Loucy (cell line): ENCODE results near the gene TMEM86B.

Experiments
- H2AFZ ChIP-seq: fragments of 200-600 bp; sonication (generic); 2 replicates; pipeline ENCODE4 v1.6.0; 2016; ENCODE audit warnings: antibody characterized with exemption, mild to moderate bottlenecking, low read length, moderate library complexity
- H3F3A ChIP-seq: fragments of 200-600 bp; 2 replicates; pipeline ENCODE4 v1.6.0; 2016; ENCODE audit warnings: antibody characterized with exemption, low read depth, mild to moderate bottlenecking
- H3K27me3 ChIP-seq: fragments of 200-600 bp; sonication (generic); 2 replicates; pipeline ENCODE4 v1.6.1; 2014; ENCODE audit warnings: low read length, mild to moderate bottlenecking; ENCODE audit not compliant: insufficient read depth, poor library complexity, severe bottlenecking
- H3K36me3 ChIP-seq: fragments of 200-600 bp; sonication (generic); 2 replicates; pipeline ENCODE4 v1.6.1; 2016; ENCODE audit warnings: low read length; ENCODE audit not compliant: insufficient read depth
- H3K4me1 ChIP-seq: fragments of 200-600 bp; sonication (generic); 2 replicates; pipeline ENCODE4 v1.5.1; 2014; ENCODE audit warnings: low read length, mild to moderate bottlenecking; ENCODE audit not compliant: insufficient read depth, poor library complexity, severe bottlenecking
- H3K4me2 ChIP-seq: fragments of 200-600 bp; sonication (generic); 2 replicates; pipeline ENCODE4 v1.6.0; 2014; ENCODE audit warnings: antibody characterized with exemption, low read length, low read depth, mild to moderate bottlenecking; ENCODE audit not compliant: poor library complexity, severe bottlenecking
- H3K4me3 ChIP-seq: fragments of 200-600 bp; sonication (generic); 2 replicates; pipeline ENCODE4 v1.5.1; 2014; ENCODE audit warnings: low read length, mild to moderate bottlenecking, mixed read lengths; ENCODE audit not compliant: poor library complexity, severe bottlenecking
- H3K79me2 ChIP-seq: fragments of 200-600 bp; sonication (generic); 2 replicates; pipeline ENCODE4 v1.6.1; 2014; ENCODE audit warnings: low read length; ENCODE audit not compliant: insufficient read depth
- H3K9ac ChIP-seq: fragments of 200-600 bp; sonication (generic); 2 replicates; pipeline ENCODE4 v1.6.0; 2014; ENCODE audit warnings: mild to moderate bottlenecking, low read depth, low read length, moderate library complexity; ENCODE audit not compliant: poor library complexity, severe bottlenecking
- H3K9me2 ChIP-seq: fragments of 200-600 bp; sonication (generic); replicated peaks from 2 replicates; pipeline ENCODE4 v1.6.1; 2016; ENCODE audit warnings: low read depth, low read length, mixed read lengths
- H3K9me3 ChIP-seq: fragments of 200-600 bp; sonication (generic); 2 replicates; pipeline ENCODE4 v1.6.1; 2014; ENCODE audit warnings: mild to moderate bottlenecking, antibody characterized with exemption, low read length, low read depth; ENCODE audit not compliant: insufficient read depth
- H4K20me1 ChIP-seq: fragments of 200-600 bp; sonication (generic); 2 replicates; pipeline ENCODE4 v1.6.0; 2014; ENCODE audit warnings: antibody characterized with exemption, low read length, mild to moderate bottlenecking; ENCODE audit not compliant: insufficient read depth, poor library complexity, severe bottlenecking
- CTCF ChIP-seq: fragments of 200-600 bp; sonication (generic); conservative IDR thresholded peaks from 2 replicates; pipeline ENCODE4 v1.5.1; 2014; ENCODE audit warnings: mild to moderate bottlenecking, antibody characterized with exemption, low read length
- EZH2phosphoT487 ChIP-seq: fragments of 200-600 bp; IDR thresholded peaks from 2 replicates; pipeline ENCODE4 v1.6.1; 2018; ENCODE audit warnings: antibody characterized with exemption, mild to moderate bottlenecking, moderate library complexity, borderline replicate concordance

Gene TMEM86B

GRCh38 chr19:55270172-55270942, 41.8 kb upstream of the TMEM86B start:
- no peak overlapping the region for H2AFZ ChIP-seq
- H3K27me3 ChIP-seq = no peaks in the 10 kb centered on the region
- H3K36me3 ChIP-seq = no peaks in the 10 kb centered on the region
- no peaks in the 10 kb centered on the region for H3F3A ChIP-seq
- no peaks in the 10 kb centered on the region for H4K20me1 ChIP-seq
- no peak overlapping the region for H3K4me2 ChIP-seq
- no peak overlapping the region for H3K4me3 ChIP-seq
- H3K4me1 ChIP-seq = no peaks in the 10 kb centered on the region
- H3K9me2 ChIP-seq = no peaks in the 10 kb centered on the region
- no peak overlapping the region for H3K9ac ChIP-seq
- TF ChIP-seq EZH2phosphoT487 = no peak
- TF ChIP-seq CTCF = no peak
- H3K9me3 ChIP-seq = no peaks in the 10 kb centered on the region
- peaks cover 3% of the 10 kb centered on the region; the same call in 1 of the 2 replicates for H3K79me2 ChIP-seq

- Histone ChIP-seq H3K36me3 (no peaks in the 10 kb centered on the region), H3K4me3 (no peak overlapping the region), H3K9ac (no peak overlapping the region), H3F3A (no peaks in the 10 kb centered on the region), H3K4me2 (no peak overlapping the region), H3K9me2 (no peaks in the 10 kb centered on the region), H3K9me3 (no peaks in the 10 kb centered on the region), H4K20me1 (no peaks in the 10 kb centered on the region), H2AFZ (no peak overlapping the region), H3K79me2 (peaks cover 3% of the 10 kb centered on the region; the same call in 1 of the 2 replicates), H3K4me1 (no peaks in the 10 kb centered on the region), H3K27me3 (no peaks in the 10 kb centered on the region)
- TF ChIP-seq CTCF (no peak), EZH2phosphoT487 (no peak)
Observed at GRCh38 chr19:55269299-55269698, 40.7 kb upstream of the TMEM86B start.

- H3F3A ChIP-seq = no peaks in the 10 kb centered on the region
- no peak for TF ChIP-seq CTCF
- no peak for TF ChIP-seq EZH2phosphoT487
- no peak overlapping the region for H3K9ac ChIP-seq
- H3K4me3 ChIP-seq = no peak overlapping the region
- no peaks in the 10 kb centered on the region for H3K4me1 ChIP-seq
- no peaks in the 10 kb centered on the region; the same call in 1 of the 2 replicates for H3K36me3 ChIP-seq
- no peak overlapping the region for H2AFZ ChIP-seq
- no peaks in the 10 kb centered on the region for H3K9me2 ChIP-seq
- H3K79me2 ChIP-seq = peaks cover 3% of the 10 kb centered on the region; the same call in 1 of the 2 replicates
- H3K27me3 ChIP-seq = no peaks in the 10 kb centered on the region
- no peak overlapping the region for H3K4me2 ChIP-seq
- H4K20me1 ChIP-seq = no peaks in the 10 kb centered on the region
- no peaks in the 10 kb centered on the region for H3K9me3 ChIP-seq
Observed at GRCh38 chr19:55266840-55267239, 38.3 kb upstream of the TMEM86B start.
